Suprapubic skin (tissue), 4 donors: ENCODE measurements around the gene TNS1. TPM values are rescaled to one million over a fixed set of nuclear protein-coding genes. Genes with fewer than 3 reads are reported as not detected.
A peak's percentile ranks its signal among the peaks of the same experiment; 100 is the strongest.

ENCODE experiments used
- DNase-seq, 2 donors: peaks; one replicate each; pipeline ENCODE4 v3.0.0-alpha.2; 2019; ENCODE audit warnings: low spot score in 2 of 2
- H3K27ac ChIP-seq: fragments of 200-600 bp; sonication (generic); one replicate; pipeline ENCODE4 v1.5.1; 2019
- H3K27me3 ChIP-seq: fragments of 200-600 bp; sonication (generic); one replicate; pipeline ENCODE4 v1.5.1; 2019
- H3K36me3 ChIP-seq: fragments of 200-600 bp; sonication (generic); one replicate; pipeline ENCODE4 v1.5.1; 2019
- H3K4me1 ChIP-seq: fragments of 200-600 bp; sonication (generic); one replicate; pipeline ENCODE4 v1.5.1; 2019
- H3K4me3 ChIP-seq: fragments of 200-600 bp; sonication (generic); one replicate; pipeline ENCODE4 v1.5.1; 2019; ENCODE audit warnings: mild to moderate bottlenecking
- H3K9me3 ChIP-seq: fragments of 200-600 bp; sonication (generic); one replicate; pipeline ENCODE4 v1.5.1; 2019
- EP300 ChIP-seq: sonication (generic); formaldehyde crosslinking; IDR thresholded peaks from one replicate; pipeline ENCODE4 v1.6.1; 2017; ENCODE audit warnings: antibody characterized with exemption
- POLR2A ChIP-seq, 2 donors: fragments of 450-650 bp; IDR thresholded peaks; one replicate each; pipeline ENCODE4 v1.6.1; 2017; ENCODE audit warnings: antibody characterized with exemption in 2 of 2, mild to moderate bottlenecking in 2 of 2, moderate library complexity in 2 of 2
- POLR2AphosphoS5 ChIP-seq, 3 donors: sonication (generic); formaldehyde crosslinking; IDR thresholded peaks; one replicate each; pipeline ENCODE4 v1.6.1; 2017; ENCODE audit warnings: antibody characterized with exemption in 3 of 3
- WGBS: methylation state at CpG from one replicate; pipeline ENCODE4 v1.1.5; 2018; 5-methylcytosine and 5-hydroxymethylcytosine counted together
- total RNA-seq, 4 donors: library from RNA; depleted of rRNA; stranded (reverse); fragments of >200 nt; gene quantifications; one replicate each; pipeline ENCODE4 v1.1.0, GENCODE V29; 2016
- TF ChIP-seq, protein P1 (sequence below), 2 donors: fragments of 200-600 bp in 1 of 2; fragments of 450-650 bp in 1 of 2; sonication (generic) in 1 of 2; IDR thresholded peaks; one replicate each; pipeline ENCODE4 v1.5.1; 2016 to 2019; ENCODE audit warnings: antibody characterized with exemption in 2 of 2, mild to moderate bottlenecking in 1 of 2, moderate library complexity in 1 of 2

TNS1 gene
- total RNA-seq, 4 donors from 2014 or later = 64.1 to 145 (median 99.5) TPM

DNA sequence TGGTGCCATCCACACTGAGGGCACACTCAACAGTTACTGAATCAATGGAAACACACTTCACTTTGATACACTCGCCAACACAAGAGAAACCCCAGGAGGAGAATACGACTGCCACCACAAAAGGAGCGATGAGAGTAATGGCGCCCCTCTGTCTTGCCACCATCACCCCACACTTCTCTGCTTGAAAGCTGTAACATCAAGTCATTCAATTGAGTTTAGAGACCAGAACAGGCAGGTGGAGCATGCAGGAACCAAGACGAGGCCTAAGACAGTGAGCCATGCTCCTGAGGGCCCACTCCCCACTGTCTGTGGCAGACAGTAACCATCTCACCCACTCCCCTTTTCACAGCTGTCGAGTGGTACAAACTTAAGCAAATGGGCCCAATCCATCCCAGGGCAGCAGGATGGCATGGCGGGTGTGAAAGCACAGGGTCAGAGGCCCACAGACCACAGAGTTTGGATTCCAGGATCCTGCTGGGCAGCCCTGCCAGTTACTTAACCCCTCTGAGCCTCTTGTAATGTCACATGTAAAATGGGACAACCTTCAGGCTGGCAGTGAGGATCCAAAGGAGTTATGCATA, 101.9 kb downstream of the TNS1 start:
- Histone ChIP-seq H3K4me3 (no peak overlapping the region), H3K27me3 (no peaks in the 10 kb centered on the region), H3K4me1 (peaks cover 89% of the 10 kb centered on the region), H3K36me3 (peaks cover 25% of the 10 kb centered on the region), H3K9me3 (no peaks in the 10 kb centered on the region), H3K27ac (peak overlapping the region; percentile 88)
- DNase-seq = no peak
- 94% methylated on average over 7 of the region's 7 CpGs for WGBS
- TF ChIP-seq POLR2AphosphoS5 (IDR thresholded peaks at IDR 0.05) (no peak), EP300 (no peak), POLR2A (IDR thresholded peaks at IDR 0.05) (no peak)
- TF ChIP-seq, protein P1, sequence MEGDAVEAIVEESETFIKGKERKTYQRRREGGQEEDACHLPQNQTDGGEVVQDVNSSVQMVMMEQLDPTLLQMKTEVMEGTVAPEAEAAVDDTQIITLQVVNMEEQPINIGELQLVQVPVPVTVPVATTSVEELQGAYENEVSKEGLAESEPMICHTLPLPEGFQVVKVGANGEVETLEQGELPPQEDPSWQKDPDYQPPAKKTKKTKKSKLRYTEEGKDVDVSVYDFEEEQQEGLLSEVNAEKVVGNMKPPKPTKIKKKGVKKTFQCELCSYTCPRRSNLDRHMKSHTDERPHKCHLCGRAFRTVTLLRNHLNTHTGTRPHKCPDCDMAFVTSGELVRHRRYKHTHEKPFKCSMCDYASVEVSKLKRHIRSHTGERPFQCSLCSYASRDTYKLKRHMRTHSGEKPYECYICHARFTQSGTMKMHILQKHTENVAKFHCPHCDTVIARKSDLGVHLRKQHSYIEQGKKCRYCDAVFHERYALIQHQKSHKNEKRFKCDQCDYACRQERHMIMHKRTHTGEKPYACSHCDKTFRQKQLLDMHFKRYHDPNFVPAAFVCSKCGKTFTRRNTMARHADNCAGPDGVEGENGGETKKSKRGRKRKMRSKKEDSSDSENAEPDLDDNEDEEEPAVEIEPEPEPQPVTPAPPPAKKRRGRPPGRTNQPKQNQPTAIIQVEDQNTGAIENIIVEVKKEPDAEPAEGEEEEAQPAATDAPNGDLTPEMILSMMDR (IDR thresholded peaks at IDR 0.05) = no peak

DNA sequence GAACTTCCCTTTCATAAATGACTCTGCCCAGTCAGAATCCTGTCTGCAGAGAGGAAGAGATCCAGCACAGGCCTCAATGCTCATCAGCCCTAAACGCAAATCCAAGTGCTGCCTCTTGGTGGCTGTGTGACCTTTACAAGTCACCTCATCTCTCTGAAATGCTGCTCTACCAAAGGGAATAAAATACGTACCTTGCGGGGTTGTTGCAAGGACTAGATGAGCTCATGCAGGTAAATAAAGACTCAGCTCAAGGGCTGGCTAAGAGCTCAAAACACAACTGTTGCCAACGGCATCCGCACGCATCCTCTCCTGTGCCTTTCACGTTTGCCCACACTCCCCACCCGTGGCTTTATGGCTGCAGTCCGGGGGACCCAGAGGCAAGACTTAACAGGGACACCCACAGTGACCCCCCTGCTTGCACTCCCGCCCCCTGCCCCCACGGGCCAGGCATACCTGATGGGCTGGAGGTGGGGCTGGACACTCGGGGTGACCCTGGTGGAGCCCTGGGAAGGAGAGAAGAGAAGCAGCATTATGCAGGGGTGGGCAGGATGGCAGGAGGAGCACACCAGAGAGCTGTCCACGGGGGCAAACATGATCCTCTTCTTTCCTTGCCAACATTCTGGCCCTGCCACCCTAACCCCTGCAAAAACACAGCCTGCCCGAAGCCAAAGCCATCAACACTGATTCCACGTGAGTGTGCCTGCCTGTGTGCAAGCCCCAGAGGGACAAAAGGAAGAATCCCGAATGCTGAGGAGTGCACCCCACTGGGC, 102.6 kb downstream of the TNS1 start:
- 31% methylated on average over 9 of the region's 16 CpGs for WGBS
- peak overlapping the region; percentile 11 for H3K27ac ChIP-seq
- H3K9me3 ChIP-seq = no peaks in the 10 kb centered on the region
- peaks cover 82% of the 10 kb centered on the region for H3K4me1 ChIP-seq
- no peak for TF ChIP-seq POLR2AphosphoS5 (IDR thresholded peaks at IDR 0.05)
- no peak for TF ChIP-seq POLR2A (IDR thresholded peaks at IDR 0.05)
- TF ChIP-seq, protein P1 (IDR thresholded peaks at IDR 0.05) = no peak
- no peak for TF ChIP-seq EP300
- no peak overlapping the region for H3K4me3 ChIP-seq
- no peak for DNase-seq
- H3K36me3 ChIP-seq = peaks cover 32% of the 10 kb centered on the region
- H3K27me3 ChIP-seq = no peaks in the 10 kb centered on the region

DNA sequence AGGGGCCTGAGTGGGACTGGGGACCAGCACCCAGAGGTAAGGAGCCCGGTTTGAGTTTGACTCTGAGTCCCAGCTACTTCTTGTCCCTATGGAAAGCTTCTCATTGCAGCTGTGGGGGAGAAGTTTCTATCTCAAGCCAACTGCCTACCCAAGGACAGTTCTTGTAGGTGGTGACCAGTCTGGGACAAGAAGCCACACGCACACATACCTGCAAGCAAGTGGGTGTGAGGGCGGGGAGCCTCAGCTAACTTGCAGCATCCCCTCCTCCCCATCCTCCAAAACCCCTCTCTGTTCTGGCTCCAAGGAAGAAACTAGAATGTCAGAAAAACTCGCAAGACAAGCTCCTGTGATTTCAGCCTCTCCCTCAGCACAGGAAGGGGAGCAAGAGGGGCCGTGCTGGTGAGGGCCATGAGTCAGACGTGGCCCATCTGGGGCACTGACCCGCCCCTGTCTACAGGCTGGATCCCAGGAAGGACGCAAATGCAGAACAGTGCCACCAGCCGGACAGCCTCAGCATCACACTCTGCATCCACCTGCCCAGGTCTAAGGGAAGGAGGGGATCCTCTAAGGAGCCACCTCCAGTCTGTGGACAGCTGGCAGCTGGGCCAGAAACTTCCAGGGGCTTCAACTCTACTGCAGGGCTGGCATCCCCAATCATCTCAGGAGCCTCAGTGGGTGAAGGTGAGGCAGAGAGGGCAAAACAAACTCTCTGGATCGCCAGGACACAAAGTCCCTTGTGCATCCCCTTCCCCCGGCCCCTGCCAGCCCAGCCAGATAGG, 103.4 kb downstream of the TNS1 start:
- peak overlapping the region; percentile 77 for H3K27ac ChIP-seq
- TF ChIP-seq POLR2AphosphoS5 (IDR thresholded peaks at IDR 0.05) (no peak), EP300 (no peak), POLR2A (IDR thresholded peaks at IDR 0.05) (no peak)
- TF ChIP-seq, protein P1 (IDR thresholded peaks at IDR 0.05) = peak; percentile 54 to 77
- 54% methylated on average over 7 of the region's 11 CpGs for WGBS
- no peaks in the 10 kb centered on the region for H3K27me3 ChIP-seq
- peaks cover 40% of the 10 kb centered on the region for H3K36me3 ChIP-seq
- H3K4me3 ChIP-seq = no peak overlapping the region
- peak in 1 of 2 donors; percentile 89 for DNase-seq
- H3K9me3 ChIP-seq = no peaks in the 10 kb centered on the region
- peaks cover 75% of the 10 kb centered on the region for H3K4me1 ChIP-seq

DNA sequence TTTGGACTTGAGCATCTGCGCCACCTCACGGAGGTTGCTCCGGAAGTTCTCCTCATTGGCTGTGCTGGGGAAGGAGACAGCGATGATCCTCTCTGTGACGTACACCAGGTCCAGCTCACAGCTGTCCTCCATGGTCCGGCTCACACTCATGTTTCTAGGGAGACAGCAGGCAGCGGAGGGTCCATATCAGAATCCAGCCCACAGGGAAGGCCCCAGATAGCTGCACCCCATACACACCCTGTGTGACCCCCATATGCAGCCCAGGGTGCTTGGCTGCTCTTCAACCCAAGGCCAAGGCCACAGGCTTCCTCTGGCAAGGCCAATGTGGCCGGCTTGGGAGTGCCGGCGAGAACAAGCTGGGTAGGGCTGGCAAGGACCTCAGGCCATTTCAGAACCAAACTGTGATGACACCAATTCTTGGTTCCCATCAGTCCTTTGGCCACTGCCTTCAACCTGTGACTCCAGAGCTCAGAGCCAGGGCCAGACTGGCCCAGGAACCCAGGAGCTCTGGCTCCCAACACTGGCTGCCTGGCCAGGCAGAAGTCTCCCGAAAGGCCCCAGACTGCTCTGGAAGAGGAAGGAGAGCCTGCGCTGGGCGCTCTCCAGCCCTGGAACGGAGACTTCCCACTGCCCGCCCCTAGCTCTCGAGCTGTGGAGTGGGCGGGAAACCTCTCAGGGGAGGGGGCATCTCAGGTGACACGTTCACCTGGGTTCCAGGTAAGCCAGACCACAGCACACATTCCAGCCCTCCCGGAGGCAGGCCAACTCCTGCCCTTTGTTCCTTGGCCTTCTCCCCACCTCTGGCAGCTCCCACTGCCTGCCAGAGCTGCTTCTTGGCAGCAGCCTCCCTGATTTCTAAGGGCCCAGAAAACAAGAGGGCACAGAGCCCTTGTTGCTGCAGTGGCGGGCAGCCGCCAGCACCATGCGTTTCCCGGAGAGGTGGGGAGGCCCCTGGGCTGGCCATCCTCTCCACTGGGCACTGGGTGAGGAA, 104.7 kb downstream of the TNS1 start:
- 55% methylated on average over 22 of the region's 23 CpGs for WGBS
- DNase-seq = no peak
- Histone ChIP-seq H3K27ac (peak overlapping the region; percentile 77), H3K4me3 (no peak overlapping the region), H3K4me1 (peaks cover 62% of the 10 kb centered on the region), H3K36me3 (peaks cover 53% of the 10 kb centered on the region), H3K9me3 (no peaks in the 10 kb centered on the region), H3K27me3 (no peaks in the 10 kb centered on the region)
- TF ChIP-seq POLR2A (IDR thresholded peaks at IDR 0.05) = no peak

DNA sequence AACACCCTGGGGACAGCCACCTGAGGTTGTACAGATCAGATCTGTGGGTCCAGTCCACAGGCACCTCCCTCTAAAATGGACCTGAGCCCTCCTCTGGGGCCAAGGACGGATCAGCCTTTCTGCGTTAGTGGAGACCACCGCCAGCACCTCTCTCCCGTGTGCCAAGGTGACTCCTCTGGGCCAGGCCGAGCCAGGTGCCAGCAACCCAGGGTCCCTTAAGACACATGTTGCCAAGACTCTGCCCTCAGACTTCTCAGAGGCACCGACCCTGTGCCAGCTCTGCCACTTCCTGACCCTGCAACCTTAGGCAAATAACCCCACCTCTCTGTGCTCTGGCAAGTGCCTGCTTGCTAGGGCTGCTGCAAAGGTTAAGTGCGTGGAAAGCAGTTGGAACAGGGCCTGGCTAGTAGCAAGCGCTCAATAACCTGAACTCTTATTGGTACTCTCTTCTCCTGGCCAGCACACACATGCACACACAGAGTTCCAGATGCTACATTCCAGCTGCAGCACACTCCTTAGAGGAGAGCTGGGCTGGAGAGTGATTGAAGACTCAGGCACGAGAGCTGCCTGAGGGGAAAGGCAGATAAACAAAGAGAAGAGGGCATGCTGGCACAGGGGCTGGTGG, 105.6 kb downstream of the TNS1 start:
- Histone ChIP-seq H3K27me3 (no peaks in the 10 kb centered on the region), H3K27ac (peak overlapping the region; percentile 77), H3K9me3 (no peaks in the 10 kb centered on the region), H3K4me1 (peaks cover 52% of the 10 kb centered on the region), H3K4me3 (no peak overlapping the region), H3K36me3 (peaks cover 62% of the 10 kb centered on the region)
- no peak for DNase-seq
- no peak for TF ChIP-seq EP300
- TF ChIP-seq, protein P1 (IDR thresholded peaks at IDR 0.05) = no peak
- TF ChIP-seq POLR2AphosphoS5 (IDR thresholded peaks at IDR 0.05) = no peak
- 57% methylated on average over 9 of the region's 9 CpGs for WGBS
